GM21786 (cell line): ENCODE results near the gene ACBD4.

Source experiments
- ATAC-seq: cut with Tn5 transposase; IDR thresholded peaks from one replicate; pipeline ENCODE4 v1.9.1; 2021; ENCODE audit not compliant: unreplicated experiment

The ACBD4 gene

GRCh38 chr17:45135192-45135977, at the start of gene ACBD4:
TSS of gene ACBD4 (plus strand) at chr17:45135687. CDS start at chr17:45136145, 458 bp downstream.
- ATAC-seq, result peak; percentile 79

GRCh38 chr17:45086391-45086790, 49.1 kb upstream of the ACBD4 start:
- ATAC-seq, result no peak

- ATAC-seq, result no peak
Observed at GRCh38 chr17:45086865-45087503, 48.5 kb upstream of the ACBD4 start.

GRCh38 chr17:45087504-45087975, 47.9 kb upstream of the ACBD4 start:
- no peak for ATAC-seq

- ATAC-seq, result no peak
Observed at GRCh38 chr17:45087978-45088377, 47.5 kb upstream of the ACBD4 start.

GRCh38 chr17:45088741-45089140, 46.7 kb upstream of the ACBD4 start:
- ATAC-seq, result no peak

GRCh38 chr17:45090711-45091110, 44.8 kb upstream of the ACBD4 start:
- ATAC-seq, result no peak

- ATAC-seq, result no peak
Observed at GRCh38 chr17:45091778-45092425, 43.6 kb upstream of the ACBD4 start.

- no peak for ATAC-seq
Observed at GRCh38 chr17:45092911-45093430, 42.5 kb upstream of the ACBD4 start.

- ATAC-seq, result no peak
Observed at GRCh38 chr17:45093444-45094110, 41.9 kb upstream of the ACBD4 start.

GRCh38 chr17:45096141-45096540, 39.3 kb upstream of the ACBD4 start:
- ATAC-seq, result no peak

- ATAC-seq, result no peak
Observed at GRCh38 chr17:45096926-45097325, 38.6 kb upstream of the ACBD4 start.

GRCh38 chr17:45098081-45098868, 37.2 kb upstream of the ACBD4 start:
- ATAC-seq, result no peak

- ATAC-seq, result no peak
Observed at GRCh38 chr17:45098869-45099616, 36.4 kb upstream of the ACBD4 start.

- ATAC-seq, result no peak
Observed at GRCh38 chr17:45101546-45101882, 34.0 kb upstream of the ACBD4 start.

- no peak for ATAC-seq
Observed at GRCh38 chr17:45101883-45102811, 33.3 kb upstream of the ACBD4 start.

- ATAC-seq, result no peak
Observed at GRCh38 chr17:45102856-45103255, 32.6 kb upstream of the ACBD4 start.

GRCh38 chr17:45103269-45103795, 32.2 kb upstream of the ACBD4 start:
- no peak for ATAC-seq
